ENCODE results near the gene HSPBP1. TPM values are rescaled to one million over a fixed set of nuclear protein-coding genes. Genes with fewer than 3 reads are reported as not detected.

The HSPBP1 gene
- total RNA-seq, 3 donors from 2014 or later, result 25.6 to 36.0 (median 29.5) TPM

DNA sequence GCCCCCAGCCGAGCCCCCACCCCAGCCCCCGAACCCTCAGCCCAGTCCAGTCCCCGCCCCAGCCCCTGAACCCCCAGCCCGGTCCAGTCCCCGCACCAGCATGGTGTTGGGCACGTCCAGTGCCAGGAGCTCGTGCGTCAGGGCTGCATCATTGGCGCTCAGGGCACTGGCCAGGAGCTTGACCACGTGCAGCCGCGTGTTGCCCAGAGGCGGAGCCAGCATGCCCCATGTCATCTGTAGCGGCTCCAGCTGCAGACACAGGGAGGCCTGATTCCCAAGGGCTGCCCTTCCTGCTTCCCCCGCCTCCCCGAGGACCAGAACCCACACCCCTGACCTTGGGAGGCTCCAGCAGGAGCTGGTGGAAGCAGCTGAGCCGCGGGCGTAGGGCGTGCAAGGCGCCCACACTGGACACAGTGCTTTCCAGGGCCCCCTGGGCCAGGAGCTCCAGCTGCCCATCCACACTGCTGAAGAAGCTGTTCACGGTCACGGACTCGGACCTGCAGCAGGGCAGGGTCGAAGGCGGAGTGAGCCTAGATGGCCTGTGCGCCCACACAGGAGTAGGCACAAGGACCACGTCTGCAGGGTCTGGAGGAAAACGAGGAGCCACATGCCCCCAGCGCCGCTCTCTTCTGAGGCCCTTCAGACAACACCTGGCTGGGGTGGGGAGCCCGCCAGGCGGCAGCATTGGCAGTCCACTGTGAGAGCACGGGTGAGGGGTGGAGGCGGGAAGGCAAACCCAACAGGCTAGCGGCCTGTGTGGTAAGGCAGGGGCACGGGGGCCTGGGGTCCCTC is 38.6 kb downstream of the HSPBP1 start:
- TF ChIP-seq CTCF (IDR thresholded peaks at IDR 0.05), result no peak
- Histone ChIP-seq H3K4me1 (ENCODE audit: low read depth) (no peaks in the 10 kb centered on the region), H3K9me3 (no peaks in the 10 kb centered on the region), H3K4me3 (no peak overlapping the region), H3K36me3 (ENCODE audit: low read depth) (peaks cover 17% of the 10 kb centered on the region)
- ATAC-seq (no peak), DNase-seq (peak in 2 of 3 donors; percentile 23 to 52)
- intact Hi-C loops (cut with DNase I, micrococcal nuclease), result no loop called here

GRCh38 chr19:55240713-55241020 is 39.2 kb downstream of the HSPBP1 start:
- intact Hi-C loops (cut with DNase I, micrococcal nuclease), result no loop called here
- ATAC-seq (no peak), DNase-seq (no peak)
- Histone ChIP-seq H3K4me3 (no peak overlapping the region), H3K9me3 (no peaks in the 10 kb centered on the region), H3K36me3 (ENCODE audit: low read depth) (peaks cover 17% of the 10 kb centered on the region), H3K4me1 (ENCODE audit: low read depth) (no peaks in the 10 kb centered on the region)
- TF ChIP-seq CTCF (IDR thresholded peaks at IDR 0.05), result no peak

DNA sequence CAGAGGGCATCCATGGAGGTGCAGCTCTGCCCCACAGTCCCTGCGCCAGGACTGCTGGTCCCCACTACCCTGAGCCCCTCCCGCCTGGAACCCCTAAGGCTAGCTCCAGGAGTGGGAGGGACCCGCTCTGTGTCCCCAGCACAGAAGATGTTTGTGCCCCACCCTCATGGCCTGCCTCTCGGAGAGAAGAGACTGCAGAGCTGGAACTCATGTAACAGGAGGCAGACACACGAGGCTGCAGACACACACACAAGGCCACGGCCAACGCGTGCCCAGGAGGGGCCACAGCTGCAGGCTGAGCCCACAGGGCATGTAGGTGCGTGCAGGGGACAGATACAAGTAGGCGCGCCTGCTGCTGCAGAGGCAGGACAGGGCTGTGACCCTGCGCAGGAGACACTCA is 40.9 kb downstream of the HSPBP1 start:
- DNase-seq (no peak), ATAC-seq (no peak)
- no peak overlapping the region for H3K4me3 ChIP-seq
- H3K9me3 ChIP-seq, result no peaks in the 10 kb centered on the region
- intact Hi-C loops (cut with DNase I, micrococcal nuclease), result no loop called here
- TF ChIP-seq CTCF (IDR thresholded peaks at IDR 0.05), result no peak
- H3K36me3 ChIP-seq (ENCODE audit: low read depth), result peaks cover 13% of the 10 kb centered on the region
- H3K4me1 ChIP-seq (ENCODE audit: low read depth), result no peaks in the 10 kb centered on the region

DNA sequence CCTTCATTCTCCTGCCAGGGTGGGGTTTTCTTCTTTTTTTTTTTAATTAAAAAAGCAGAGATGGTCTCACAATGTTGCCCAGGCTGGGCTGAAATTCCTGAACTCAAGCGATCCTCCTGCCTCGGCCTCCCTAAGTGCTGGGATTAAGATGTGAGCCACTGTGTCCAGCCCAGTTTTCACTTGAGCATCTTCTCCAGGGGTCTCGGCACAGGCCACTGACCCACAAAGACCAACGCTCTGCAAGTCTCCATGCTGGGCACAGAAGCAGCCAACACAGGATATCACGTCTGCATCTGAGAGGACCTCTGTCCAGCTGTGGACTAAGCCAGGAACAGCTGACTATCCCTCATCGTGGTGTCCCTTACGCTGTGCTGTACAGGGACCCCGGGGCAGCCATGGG is 41.9 kb downstream of the HSPBP1 start:
- no peak for TF ChIP-seq CTCF (IDR thresholded peaks at IDR 0.05)
- intact Hi-C loops (cut with DNase I, micrococcal nuclease), result no loop called here
- Histone ChIP-seq H3K4me3 (no peak overlapping the region), H3K4me1 (ENCODE audit: low read depth) (no peaks in the 10 kb centered on the region), H3K9me3 (no peaks in the 10 kb centered on the region), H3K36me3 (ENCODE audit: low read depth) (peaks cover 13% of the 10 kb centered on the region)
- DNase-seq (no peak), ATAC-seq (no peak)

GRCh38 chr19:55232986-55233385 is 46.9 kb downstream of the HSPBP1 start:
- no peak for ATAC-seq
- Histone ChIP-seq H3K4me3 (no peak overlapping the region), H3K9me3 (no peaks in the 10 kb centered on the region), H3K4me1 (ENCODE audit: low read depth) (no peaks in the 10 kb centered on the region), H3K36me3 (ENCODE audit: low read depth) (peaks cover 14% of the 10 kb centered on the region)
- intact Hi-C loops (cut with DNase I, micrococcal nuclease), result no loop called here
- DNase-seq, result no peak
- no peak for TF ChIP-seq CTCF (IDR thresholded peaks at IDR 0.05)

GRCh38 chr19:55232286-55232602 is 47.7 kb downstream of the HSPBP1 start:
- intact Hi-C loops (cut with DNase I, micrococcal nuclease), result no loop called here
- Histone ChIP-seq H3K9me3 (no peaks in the 10 kb centered on the region), H3K4me1 (ENCODE audit: low read depth) (no peaks in the 10 kb centered on the region), H3K36me3 (ENCODE audit: low read depth) (peaks cover 14% of the 10 kb centered on the region), H3K4me3 (no peak overlapping the region)
- peak in 1 of 3 donors; percentile 40 for DNase-seq
- TF ChIP-seq CTCF (IDR thresholded peaks at IDR 0.05), result no peak
- ATAC-seq, result no peak

Data from mucosa of descending colon (tissue), 3 donors.